Nephron progenitor cell (in vitro differentiated cells): ENCODE measurements around the gene SPATA19.

ENCODE experiments used
- DNase-seq: peaks from one replicate; pipeline ENCODE4 v3.0.0; 2021
- H3K27ac Mint-ChIP-seq: 2 replicates; pipeline ENCODE4 v1.8.0; 2021; ENCODE audit warnings: mild to moderate bottlenecking, moderate library complexity, mixed read lengths
- H3K27me3 Mint-ChIP-seq: 2 replicates; pipeline ENCODE4 v1.8.0; 2021; ENCODE audit warnings: mild to moderate bottlenecking, low read depth, mixed read lengths; ENCODE audit not compliant: poor library complexity
- H3K36me3 Mint-ChIP-seq: 2 replicates; pipeline ENCODE4 v1.8.0; 2021; ENCODE audit warnings: low read depth, mixed read lengths
- H3K4me1 Mint-ChIP-seq: 2 replicates; pipeline ENCODE4 v1.8.0; 2021; ENCODE audit warnings: mixed read lengths
- H3K4me3 Mint-ChIP-seq: 2 replicates; pipeline ENCODE4 v1.8.0; 2021; ENCODE audit warnings: mild to moderate bottlenecking, moderate library complexity, mixed read lengths
- H3K9me3 Mint-ChIP-seq: 2 replicates; pipeline ENCODE4 v1.8.0; 2021; ENCODE audit warnings: mild to moderate bottlenecking, moderate library complexity, mixed read lengths
- TF ChIP-seq, protein P1 (sequence below): fragments of 200-600 bp; sonication (generic); IDR thresholded peaks from 2 replicates; pipeline ENCODE4 v1.5.0; 2021; ENCODE audit warnings: antibody characterized with exemption

SPATA19 gene

DNA sequence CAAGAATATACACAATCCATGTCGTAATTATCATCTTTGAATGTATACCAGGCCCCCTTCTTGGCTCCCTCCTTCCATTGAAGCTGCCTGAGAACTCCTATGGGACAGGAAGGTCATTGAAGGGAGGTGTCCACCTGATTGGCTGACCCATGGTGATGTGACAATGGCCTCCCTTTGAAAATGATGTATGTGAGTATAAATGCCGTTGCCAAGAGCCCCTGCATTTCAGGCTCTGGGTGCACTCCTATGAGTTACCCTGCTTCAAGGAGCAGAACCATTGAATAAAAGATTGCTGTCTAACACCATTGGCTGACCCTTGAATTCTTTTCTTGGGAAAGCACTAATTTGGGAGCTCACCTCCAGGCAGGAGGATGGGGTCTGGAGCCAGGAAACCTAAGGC is at the start of gene SPATA19:
Gene SPATA19 (minus strand): TSS at position 101 of the 400 bp plus-strand sequence. CDS start 67 bp downstream, at position 34.
- H3K9me3 Mint-ChIP-seq, result peaks cover 34% of the 10 kb centered on the region
- TF ChIP-seq, protein P1, sequence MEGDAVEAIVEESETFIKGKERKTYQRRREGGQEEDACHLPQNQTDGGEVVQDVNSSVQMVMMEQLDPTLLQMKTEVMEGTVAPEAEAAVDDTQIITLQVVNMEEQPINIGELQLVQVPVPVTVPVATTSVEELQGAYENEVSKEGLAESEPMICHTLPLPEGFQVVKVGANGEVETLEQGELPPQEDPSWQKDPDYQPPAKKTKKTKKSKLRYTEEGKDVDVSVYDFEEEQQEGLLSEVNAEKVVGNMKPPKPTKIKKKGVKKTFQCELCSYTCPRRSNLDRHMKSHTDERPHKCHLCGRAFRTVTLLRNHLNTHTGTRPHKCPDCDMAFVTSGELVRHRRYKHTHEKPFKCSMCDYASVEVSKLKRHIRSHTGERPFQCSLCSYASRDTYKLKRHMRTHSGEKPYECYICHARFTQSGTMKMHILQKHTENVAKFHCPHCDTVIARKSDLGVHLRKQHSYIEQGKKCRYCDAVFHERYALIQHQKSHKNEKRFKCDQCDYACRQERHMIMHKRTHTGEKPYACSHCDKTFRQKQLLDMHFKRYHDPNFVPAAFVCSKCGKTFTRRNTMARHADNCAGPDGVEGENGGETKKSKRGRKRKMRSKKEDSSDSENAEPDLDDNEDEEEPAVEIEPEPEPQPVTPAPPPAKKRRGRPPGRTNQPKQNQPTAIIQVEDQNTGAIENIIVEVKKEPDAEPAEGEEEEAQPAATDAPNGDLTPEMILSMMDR, result no peak
- H3K4me3 Mint-ChIP-seq, result no peak within 1 kb of the TSS
- H3K27me3 Mint-ChIP-seq, result peaks cover 31% of the 10 kb centered on the region
- no peaks in the 10 kb centered on the region for H3K36me3 Mint-ChIP-seq
- no peak within 1 kb of the TSS for H3K27ac Mint-ChIP-seq
- no peaks in the 10 kb centered on the region for H3K4me1 Mint-ChIP-seq
- DNase-seq, result no peak

GRCh38 chr11:133895061-133895479 is 49.8 kb upstream of the SPATA19 start:
- Mint-ChIP-seq H3K27me3 (peaks cover 14% of the 10 kb centered on the region), H3K27ac (no peak overlapping the region), H3K9me3 (no peaks in the 10 kb centered on the region), H3K4me3 (peak overlapping the region; percentile 5), H3K36me3 (no peaks in the 10 kb centered on the region), H3K4me1 (peaks cover 49% of the 10 kb centered on the region)
- DNase-seq, result peak; percentile 25
- TF ChIP-seq, protein P1, result no peak

GRCh38 chr11:133893381-133893780 is 48.1 kb upstream of the SPATA19 start:
- H3K27me3 Mint-ChIP-seq, result peaks cover 14% of the 10 kb centered on the region
- no peak overlapping the region for H3K27ac Mint-ChIP-seq
- TF ChIP-seq, protein P1, result no peak
- no peaks in the 10 kb centered on the region for H3K36me3 Mint-ChIP-seq
- no peaks in the 10 kb centered on the region for H3K9me3 Mint-ChIP-seq
- no peak for DNase-seq
- H3K4me3 Mint-ChIP-seq, result no peak overlapping the region
- H3K4me1 Mint-ChIP-seq, result peaks cover 41% of the 10 kb centered on the region

DNA sequence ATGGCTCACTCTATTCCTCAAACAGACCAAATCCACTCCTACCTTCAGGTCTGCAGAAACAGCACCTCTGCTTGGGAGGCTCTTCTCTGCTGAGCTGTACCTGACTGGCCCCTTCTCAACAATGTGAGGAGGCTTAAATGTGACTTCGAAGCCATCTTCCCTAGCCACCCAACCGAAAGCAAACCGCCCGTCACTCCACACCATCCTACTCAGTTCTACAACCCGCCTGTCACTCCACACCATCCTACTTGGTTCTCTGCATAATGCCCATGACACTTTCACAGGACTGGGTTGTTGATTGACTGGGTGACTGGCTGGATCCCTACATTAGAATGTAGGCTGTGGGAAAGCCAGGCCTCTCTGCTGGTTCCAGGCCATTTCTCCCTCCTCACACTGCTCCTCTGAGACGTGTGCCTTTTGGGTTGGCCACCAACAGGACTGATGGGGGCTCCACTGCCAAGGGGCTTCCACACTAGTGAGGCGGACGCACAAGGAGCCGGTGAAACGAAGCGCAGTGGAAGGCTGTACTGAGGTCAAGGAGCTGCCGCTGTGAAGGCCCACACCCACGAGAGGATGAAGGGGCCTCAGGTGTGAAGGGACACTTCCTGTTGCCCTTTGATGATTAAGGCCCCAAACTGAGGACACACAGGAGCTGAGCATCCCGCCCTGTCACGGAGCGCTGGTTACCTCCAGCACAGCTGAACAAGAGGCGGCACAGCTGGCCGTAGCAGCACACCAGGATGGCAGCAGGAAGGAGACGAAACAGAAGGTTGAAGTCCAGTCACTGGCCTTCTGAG is 47.5 kb upstream of the SPATA19 start:
- no peaks in the 10 kb centered on the region for H3K9me3 Mint-ChIP-seq

GRCh38 chr11:133892126-133892525 is 46.8 kb upstream of the SPATA19 start:
- H3K36me3 Mint-ChIP-seq, result no peaks in the 10 kb centered on the region
- H3K27me3 Mint-ChIP-seq, result peaks cover 14% of the 10 kb centered on the region
- peaks cover 36% of the 10 kb centered on the region for H3K4me1 Mint-ChIP-seq
- H3K27ac Mint-ChIP-seq, result no peak overlapping the region
- H3K4me3 Mint-ChIP-seq, result no peak overlapping the region
- TF ChIP-seq, protein P1, result no peak
- no peak for DNase-seq
- H3K9me3 Mint-ChIP-seq, result no peaks in the 10 kb centered on the region

More for the DNA sequence above, 47.5 kb upstream of the SPATA19 start:
- no peak for DNase-seq
- H3K4me1 Mint-ChIP-seq, result peaks cover 36% of the 10 kb centered on the region
- no peak overlapping the region for H3K27ac Mint-ChIP-seq
- H3K4me3 Mint-ChIP-seq, result no peak overlapping the region
- no peaks in the 10 kb centered on the region for H3K36me3 Mint-ChIP-seq
- peaks cover 14% of the 10 kb centered on the region for H3K27me3 Mint-ChIP-seq
- TF ChIP-seq, protein P1, result no peak

DNA sequence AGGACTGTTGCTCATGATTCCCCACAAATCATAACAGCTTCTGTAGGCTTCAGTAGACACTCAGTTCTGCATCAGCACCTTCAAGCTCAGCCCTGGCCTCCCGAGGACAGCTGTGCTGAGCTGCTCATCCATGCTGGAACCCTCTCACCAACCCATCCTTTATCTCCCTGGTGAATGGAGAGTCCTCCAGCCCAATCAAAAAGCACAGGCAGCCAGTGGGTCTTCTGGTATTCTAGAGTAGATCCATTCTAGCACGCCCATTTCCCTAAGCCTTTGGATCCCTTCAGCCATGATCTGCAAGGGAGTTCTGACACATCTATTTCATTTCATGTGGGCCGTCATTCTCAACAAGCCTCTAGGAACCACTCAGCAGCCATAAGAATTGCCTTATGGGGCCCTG is 44.6 kb upstream of the SPATA19 start:
- Mint-ChIP-seq H3K27me3 (peaks cover 8% of the 10 kb centered on the region), H3K36me3 (no peaks in the 10 kb centered on the region), H3K4me3 (no peak overlapping the region)

More for the DNA sequence above, 44.6 kb upstream of the SPATA19 start:
- H3K27ac Mint-ChIP-seq, result no peak overlapping the region
- H3K4me1 Mint-ChIP-seq, result peaks cover 21% of the 10 kb centered on the region
- no peak for DNase-seq
- TF ChIP-seq, protein P1, result no peak
- no peaks in the 10 kb centered on the region for H3K9me3 Mint-ChIP-seq
